ENCODE measurements around the gene KMT5C. TPM values are rescaled to one million over a fixed set of nuclear protein-coding genes. Genes with fewer than 3 reads are reported as not detected.

Gene KMT5C
- total RNA-seq, 1 experiment from 2014 or later = 63.1 TPM

DNA sequence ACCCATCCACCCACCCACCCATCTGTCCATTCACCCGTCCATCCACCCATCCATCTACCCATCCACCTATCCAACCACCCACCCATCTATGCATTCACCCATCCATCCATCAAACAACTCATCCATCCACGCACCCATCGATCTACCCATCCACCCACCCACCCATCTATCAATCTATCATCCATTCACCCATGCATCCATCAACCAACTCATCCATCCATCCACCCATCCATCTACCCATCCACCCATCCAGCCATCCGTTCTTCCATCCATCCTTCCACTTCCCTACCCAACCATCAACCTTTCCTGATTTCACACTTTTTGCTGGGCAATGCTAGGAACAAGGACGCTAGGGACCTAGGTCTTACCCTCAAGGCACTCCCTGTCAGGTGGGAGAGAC, 42.3 kb downstream of the KMT5C start (continued):
- TF ChIP-seq, protein P1, sequence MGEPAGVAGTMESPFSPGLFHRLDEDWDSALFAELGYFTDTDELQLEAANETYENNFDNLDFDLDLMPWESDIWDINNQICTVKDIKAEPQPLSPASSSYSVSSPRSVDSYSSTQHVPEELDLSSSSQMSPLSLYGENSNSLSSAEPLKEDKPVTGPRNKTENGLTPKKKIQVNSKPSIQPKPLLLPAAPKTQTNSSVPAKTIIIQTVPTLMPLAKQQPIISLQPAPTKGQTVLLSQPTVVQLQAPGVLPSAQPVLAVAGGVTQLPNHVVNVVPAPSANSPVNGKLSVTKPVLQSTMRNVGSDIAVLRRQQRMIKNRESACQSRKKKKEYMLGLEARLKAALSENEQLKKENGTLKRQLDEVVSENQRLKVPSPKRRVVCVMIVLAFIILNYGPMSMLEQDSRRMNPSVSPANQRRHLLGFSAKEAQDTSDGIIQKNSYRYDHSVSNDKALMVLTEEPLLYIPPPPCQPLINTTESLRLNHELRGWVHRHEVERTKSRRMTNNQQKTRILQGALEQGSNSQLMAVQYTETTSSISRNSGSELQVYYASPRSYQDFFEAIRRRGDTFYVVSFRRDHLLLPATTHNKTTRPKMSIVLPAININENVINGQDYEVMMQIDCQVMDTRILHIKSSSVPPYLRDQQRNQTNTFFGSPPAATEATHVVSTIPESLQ (CRISPR knock-in tag; IDR thresholded peaks at IDR 0.05) = no peak

DNA sequence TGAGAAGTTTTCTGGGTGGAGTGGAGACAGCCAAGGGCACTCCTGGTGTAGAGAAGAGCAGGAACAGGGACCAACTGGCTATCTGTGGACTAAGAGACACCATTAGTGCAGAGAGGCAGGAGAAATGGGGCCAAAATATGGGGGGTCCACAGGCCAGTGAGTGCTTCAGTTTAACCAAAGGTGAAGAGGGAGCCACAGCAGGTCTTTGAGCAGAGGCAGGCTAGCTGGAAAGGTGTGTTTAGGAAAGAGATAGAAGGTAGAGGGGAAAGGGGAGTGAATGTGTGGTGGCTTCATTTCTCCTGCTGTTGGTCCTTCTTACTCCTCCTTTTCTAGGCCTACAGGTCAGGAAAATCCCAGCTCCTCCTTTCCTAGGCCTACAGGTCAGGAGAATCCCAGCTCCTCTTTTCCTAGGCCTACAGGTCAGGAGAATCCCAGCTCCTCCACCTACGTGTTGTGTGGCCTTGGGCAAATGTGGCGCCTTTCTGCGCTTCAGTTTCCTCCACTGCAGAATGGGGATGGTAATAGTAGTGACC, 42.9 kb downstream of the KMT5C start:
- POLR2A ChIA-PET = interaction anchor here (2.1 kb wide), 1 partner anchor 41 kb away, joined by 6 read pairs; no protein-coding TSS in a partner anchor
- Mint-ChIP-seq H3K9me3 (no peaks in the 10 kb centered on the region), H3K27ac (no peak overlapping the region), H3K4me1 (peaks cover 34% of the 10 kb centered on the region), H3K4me3 (peak overlapping the region; percentile 79), H3K27me3 (ENCODE audit: low read depth) (peaks cover 41% of the 10 kb centered on the region), H3K36me3 (peaks cover 19% of the 10 kb centered on the region)
- TF ChIP-seq, protein P2, sequence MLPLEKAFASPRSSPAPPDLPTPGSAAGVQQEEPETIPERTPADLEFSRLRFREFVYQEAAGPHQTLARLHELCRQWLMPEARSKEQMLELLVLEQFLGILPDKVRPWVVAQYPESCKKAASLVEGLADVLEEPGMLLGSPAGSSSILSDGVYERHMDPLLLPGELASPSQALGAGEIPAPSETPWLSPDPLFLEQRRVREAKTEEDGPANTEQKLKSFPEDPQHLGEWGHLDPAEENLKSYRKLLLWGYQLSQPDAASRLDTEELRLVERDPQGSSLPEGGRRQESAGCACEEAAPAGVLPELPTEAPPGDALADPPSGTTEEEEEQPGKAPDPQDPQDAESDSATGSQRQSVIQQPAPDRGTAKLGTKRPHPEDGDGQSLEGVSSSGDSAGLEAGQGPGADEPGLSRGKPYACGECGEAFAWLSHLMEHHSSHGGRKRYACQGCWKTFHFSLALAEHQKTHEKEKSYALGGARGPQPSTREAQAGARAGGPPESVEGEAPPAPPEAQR (CRISPR knock-in tag; IDR thresholded peaks at IDR 0.05) = no peak
- TF ChIP-seq, protein P3, sequence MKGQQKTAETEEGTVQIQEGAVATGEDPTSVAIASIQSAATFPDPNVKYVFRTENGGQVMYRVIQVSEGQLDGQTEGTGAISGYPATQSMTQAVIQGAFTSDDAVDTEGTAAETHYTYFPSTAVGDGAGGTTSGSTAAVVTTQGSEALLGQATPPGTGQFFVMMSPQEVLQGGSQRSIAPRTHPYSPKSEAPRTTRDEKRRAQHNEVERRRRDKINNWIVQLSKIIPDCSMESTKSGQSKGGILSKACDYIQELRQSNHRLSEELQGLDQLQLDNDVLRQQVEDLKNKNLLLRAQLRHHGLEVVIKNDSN (CRISPR knock-in tag; IDR thresholded peaks at IDR 0.05) = no peak
- no peak for DNase-seq (ENCODE audit: low spot score)
- CTCF ChIA-PET = interaction anchor here (0.8 to 3.0 kb wide), 9 partner anchors 10 to 222 kb away, joined by 3 to 26 read pairs (median 4); partner anchors contain the start of gene KMT5C
- no peak for ATAC-seq

DNA sequence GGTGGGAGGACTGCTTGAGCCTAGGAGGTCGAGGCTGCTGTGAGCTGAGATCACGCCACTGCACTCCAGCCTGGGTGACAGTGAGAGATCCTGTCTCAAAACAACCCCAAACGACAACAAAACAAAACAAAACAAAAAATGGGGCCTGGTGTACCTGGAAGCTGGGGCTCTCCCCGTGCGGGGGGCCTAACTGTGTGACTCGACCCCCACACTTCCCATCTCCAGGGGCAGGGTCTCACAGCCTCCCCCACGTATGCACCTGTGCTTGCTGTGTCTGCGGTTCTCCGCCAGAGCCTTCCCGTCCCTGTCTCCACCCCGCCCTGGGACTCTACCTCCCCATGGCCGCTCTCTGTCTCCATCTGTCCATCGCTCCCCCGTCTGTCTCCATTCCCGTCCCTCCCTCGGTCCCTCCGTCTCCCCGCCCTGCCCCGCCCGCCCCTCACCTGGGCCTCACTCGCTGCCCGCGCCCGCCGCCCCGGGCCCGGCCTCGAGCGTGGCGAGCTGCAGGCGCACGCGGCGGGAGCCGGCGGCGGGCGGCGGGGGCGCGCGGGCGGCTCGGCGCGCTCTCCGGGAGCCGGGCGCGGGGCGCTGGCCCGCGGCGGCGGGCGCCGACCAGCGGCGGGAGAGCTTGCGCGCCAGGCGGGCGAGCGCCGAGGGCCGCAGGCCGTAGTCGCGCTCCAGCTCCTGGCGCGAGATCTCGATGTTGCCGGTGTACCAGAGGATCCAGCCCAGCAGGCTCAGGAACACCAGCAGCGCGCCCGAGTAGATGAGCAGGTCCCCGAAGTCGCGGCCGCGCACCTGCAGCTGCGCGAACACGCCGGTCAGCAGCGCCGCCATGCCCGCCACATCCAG, 43.8 kb downstream of the KMT5C start:
- Mint-ChIP-seq H3K4me3 (peak overlapping the region; percentile 79), H3K4me1 (peaks cover 34% of the 10 kb centered on the region), H3K27me3 (ENCODE audit: low read depth) (peaks cover 36% of the 10 kb centered on the region), H3K9me3 (no peaks in the 10 kb centered on the region), H3K36me3 (peaks cover 28% of the 10 kb centered on the region), H3K27ac (peak overlapping the region; percentile 78; the same call in 1 of the 2 replicates)
- TF ChIP-seq, protein P4, sequence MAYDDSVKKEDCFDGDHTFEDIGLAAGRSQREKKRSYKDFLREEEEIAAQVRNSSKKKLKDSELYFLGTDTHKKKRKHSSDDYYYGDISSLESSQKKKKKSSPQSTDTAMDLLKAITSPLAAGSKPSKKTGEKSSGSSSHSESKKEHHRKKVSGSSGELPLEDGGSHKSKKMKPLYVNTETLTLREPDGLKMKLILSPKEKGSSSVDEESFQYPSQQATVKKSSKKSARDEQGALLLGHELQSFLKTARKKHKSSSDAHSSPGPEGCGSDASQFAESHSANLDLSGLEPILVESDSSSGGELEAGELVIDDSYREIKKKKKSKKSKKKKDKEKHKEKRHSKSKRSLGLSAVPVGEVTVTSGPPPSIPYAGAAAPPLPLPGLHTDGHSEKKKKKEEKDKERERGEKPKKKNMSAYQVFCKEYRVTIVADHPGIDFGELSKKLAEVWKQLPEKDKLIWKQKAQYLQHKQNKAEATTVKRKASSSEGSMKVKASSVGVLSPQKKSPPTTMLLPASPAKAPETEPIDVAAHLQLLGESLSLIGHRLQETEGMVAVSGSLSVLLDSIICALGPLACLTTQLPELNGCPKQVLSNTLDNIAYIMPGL (CRISPR knock-in tag; IDR thresholded peaks at IDR 0.05) = peak; percentile 26; the same call in 1 of the 2 replicates
- TF ChIP-seq, protein P5, sequence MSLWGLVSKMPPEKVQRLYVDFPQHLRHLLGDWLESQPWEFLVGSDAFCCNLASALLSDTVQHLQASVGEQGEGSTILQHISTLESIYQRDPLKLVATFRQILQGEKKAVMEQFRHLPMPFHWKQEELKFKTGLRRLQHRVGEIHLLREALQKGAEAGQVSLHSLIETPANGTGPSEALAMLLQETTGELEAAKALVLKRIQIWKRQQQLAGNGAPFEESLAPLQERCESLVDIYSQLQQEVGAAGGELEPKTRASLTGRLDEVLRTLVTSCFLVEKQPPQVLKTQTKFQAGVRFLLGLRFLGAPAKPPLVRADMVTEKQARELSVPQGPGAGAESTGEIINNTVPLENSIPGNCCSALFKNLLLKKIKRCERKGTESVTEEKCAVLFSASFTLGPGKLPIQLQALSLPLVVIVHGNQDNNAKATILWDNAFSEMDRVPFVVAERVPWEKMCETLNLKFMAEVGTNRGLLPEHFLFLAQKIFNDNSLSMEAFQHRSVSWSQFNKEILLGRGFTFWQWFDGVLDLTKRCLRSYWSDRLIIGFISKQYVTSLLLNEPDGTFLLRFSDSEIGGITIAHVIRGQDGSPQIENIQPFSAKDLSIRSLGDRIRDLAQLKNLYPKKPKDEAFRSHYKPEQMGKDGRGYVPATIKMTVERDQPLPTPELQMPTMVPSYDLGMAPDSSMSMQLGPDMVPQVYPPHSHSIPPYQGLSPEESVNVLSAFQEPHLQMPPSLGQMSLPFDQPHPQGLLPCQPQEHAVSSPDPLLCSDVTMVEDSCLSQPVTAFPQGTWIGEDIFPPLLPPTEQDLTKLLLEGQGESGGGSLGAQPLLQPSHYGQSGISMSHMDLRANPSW (CRISPR knock-in tag; conservative IDR thresholded peaks at IDR 0.05; ENCODE audit: low read depth) = no peak
- no peak for TF ChIP-seq OVOL2 (CRISPR knock-in tag; IDR thresholded peaks at IDR 0.05; ENCODE audit: borderline replicate concordance)
- TF ChIP-seq, protein P6, sequence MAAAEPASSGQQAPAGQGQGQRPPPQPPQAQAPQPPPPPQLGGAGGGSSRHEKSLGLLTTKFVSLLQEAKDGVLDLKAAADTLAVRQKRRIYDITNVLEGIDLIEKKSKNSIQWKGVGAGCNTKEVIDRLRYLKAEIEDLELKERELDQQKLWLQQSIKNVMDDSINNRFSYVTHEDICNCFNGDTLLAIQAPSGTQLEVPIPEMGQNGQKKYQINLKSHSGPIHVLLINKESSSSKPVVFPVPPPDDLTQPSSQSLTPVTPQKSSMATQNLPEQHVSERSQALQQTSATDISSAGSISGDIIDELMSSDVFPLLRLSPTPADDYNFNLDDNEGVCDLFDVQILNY (CRISPR knock-in tag; IDR thresholded peaks at IDR 0.05) = no peak
- TF ChIP-seq SP1 (CRISPR knock-in tag; conservative IDR thresholded peaks at IDR 0.05) = 0 out of 2 replicates have a peak, but pooled peaks have one; percentile 23
- 0 out of 2 replicates have a peak, but pooled peaks have one; percentile 42 for TF ChIP-seq ZNF416 (CRISPR knock-in tag; IDR thresholded peaks at IDR 0.05)
- TF ChIP-seq, protein P7, sequence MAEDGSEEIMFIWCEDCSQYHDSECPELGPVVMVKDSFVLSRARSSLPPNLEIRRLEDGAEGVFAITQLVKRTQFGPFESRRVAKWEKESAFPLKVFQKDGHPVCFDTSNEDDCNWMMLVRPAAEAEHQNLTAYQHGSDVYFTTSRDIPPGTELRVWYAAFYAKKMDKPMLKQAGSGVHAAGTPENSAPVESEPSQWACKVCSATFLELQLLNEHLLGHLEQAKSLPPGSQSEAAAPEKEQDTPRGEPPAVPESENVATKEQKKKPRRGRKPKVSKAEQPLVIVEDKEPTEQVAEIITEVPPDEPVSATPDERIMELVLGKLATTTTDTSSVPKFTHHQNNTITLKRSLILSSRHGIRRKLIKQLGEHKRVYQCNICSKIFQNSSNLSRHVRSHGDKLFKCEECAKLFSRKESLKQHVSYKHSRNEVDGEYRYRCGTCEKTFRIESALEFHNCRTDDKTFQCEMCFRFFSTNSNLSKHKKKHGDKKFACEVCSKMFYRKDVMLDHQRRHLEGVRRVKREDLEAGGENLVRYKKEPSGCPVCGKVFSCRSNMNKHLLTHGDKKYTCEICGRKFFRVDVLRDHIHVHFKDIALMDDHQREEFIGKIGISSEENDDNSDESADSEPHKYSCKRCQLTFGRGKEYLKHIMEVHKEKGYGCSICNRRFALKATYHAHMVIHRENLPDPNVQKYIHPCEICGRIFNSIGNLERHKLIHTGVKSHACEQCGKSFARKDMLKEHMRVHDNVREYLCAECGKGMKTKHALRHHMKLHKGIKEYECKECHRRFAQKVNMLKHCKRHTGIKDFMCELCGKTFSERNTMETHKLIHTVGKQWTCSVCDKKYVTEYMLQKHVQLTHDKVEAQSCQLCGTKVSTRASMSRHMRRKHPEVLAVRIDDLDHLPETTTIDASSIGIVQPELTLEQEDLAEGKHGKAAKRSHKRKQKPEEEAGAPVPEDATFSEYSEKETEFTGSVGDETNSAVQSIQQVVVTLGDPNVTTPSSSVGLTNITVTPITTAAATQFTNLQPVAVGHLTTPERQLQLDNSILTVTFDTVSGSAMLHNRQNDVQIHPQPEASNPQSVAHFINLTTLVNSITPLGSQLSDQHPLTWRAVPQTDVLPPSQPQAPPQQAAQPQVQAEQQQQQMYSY (CRISPR knock-in tag; IDR thresholded peaks at IDR 0.05) = 0 out of 2 replicates have a peak, but pooled peaks have one; percentile 10
- DNase-seq (ENCODE audit: low spot score) (peak; percentile 73), ATAC-seq (no peak; the same call in none of the 2 replicates)
- POLR2A ChIA-PET = interaction anchor here (0.5 to 2.2 kb wide), 13 partner anchors 8 to 307 kb away, joined by 3 to 21 read pairs (median 3); partner anchors contain the start of genes IL11, KMT5C and UBE2S
- CTCF ChIA-PET = interaction anchor here (0.6 to 3.0 kb wide), 28 partner anchors 8 to 271 kb away, joined by 3 to 26 read pairs (median 4); partner anchors contain the start of genes DNAAF3, HSPBP1, IL11 and KMT5C
